ENCODE measurements around the gene ITLN2.

The ITLN2 gene

GRCh38 chr1:160975026-160975425 is 20.4 kb upstream of the ITLN2 start:
- H3K4me3 ChIP-seq (ENCODE audit: low read depth, low read length), result no peak overlapping the region
- no peak for TF ChIP-seq CTCF (IDR thresholded peaks at IDR 0.05; ENCODE audit: low read depth, low read length)

GRCh38 chr1:160973491-160973890 is 18.9 kb upstream of the ITLN2 start:
- no peak overlapping the region for H3K4me3 ChIP-seq (ENCODE audit: low read depth, low read length)
- TF ChIP-seq CTCF (IDR thresholded peaks at IDR 0.05; ENCODE audit: low read depth, low read length), result no peak

GRCh38 chr1:160972939-160973338 is 18.3 kb upstream of the ITLN2 start:
- H3K4me3 ChIP-seq (ENCODE audit: low read depth, low read length), result no peak overlapping the region
- no peak for TF ChIP-seq CTCF (IDR thresholded peaks at IDR 0.05; ENCODE audit: low read depth, low read length)

GRCh38 chr1:160971618-160972056 is 17.0 kb upstream of the ITLN2 start:
- TF ChIP-seq CTCF (IDR thresholded peaks at IDR 0.05; ENCODE audit: low read depth, low read length), result no peak
- no peak overlapping the region for H3K4me3 ChIP-seq (ENCODE audit: low read depth, low read length)

GRCh38 chr1:160963521-160963920 is 8.9 kb upstream of the ITLN2 start:
- no peak for TF ChIP-seq CTCF (IDR thresholded peaks at IDR 0.05; ENCODE audit: low read depth, low read length)
- H3K4me3 ChIP-seq (ENCODE audit: low read depth, low read length), result no peak overlapping the region

- H3K4me3 ChIP-seq (ENCODE audit: low read depth, low read length), result no peak overlapping the region
- no peak for TF ChIP-seq CTCF (IDR thresholded peaks at IDR 0.05; ENCODE audit: low read depth, low read length)
These were observed 6.8 kb upstream of the ITLN2 start for GRCh38 chr1:160961419-160961818.

- no peak for TF ChIP-seq CTCF (IDR thresholded peaks at IDR 0.05; ENCODE audit: low read depth, low read length)
- H3K4me3 ChIP-seq (ENCODE audit: low read depth, low read length), result no peak overlapping the region
These were observed 2.4 kb upstream of the ITLN2 start for GRCh38 chr1:160956966-160957365.

Measured in WI38 (cell line).